Epithelial cell of esophagus (primary cell): ENCODE results near the gene HHAT.

Source experiments
- DNase-seq: peaks from one replicate; pipeline ENCODE4 v3.0.0; 2010; ENCODE audit warnings: low read depth
- H3K4me3 ChIP-seq: 2 replicates; pipeline ENCODE4 v1.5.1; 2011; ENCODE audit warnings: mild to moderate bottlenecking, low read length, control low read depth
- CTCF ChIP-seq: IDR thresholded peaks from 2 replicates; pipeline ENCODE4 v1.5.1; 2011; ENCODE audit warnings: low read depth, mild to moderate bottlenecking, low read length, control low read depth, inconsistent platforms; ENCODE audit not compliant: insufficient read depth; ENCODE audit errors: missing control alignments

HHAT gene

DNA sequence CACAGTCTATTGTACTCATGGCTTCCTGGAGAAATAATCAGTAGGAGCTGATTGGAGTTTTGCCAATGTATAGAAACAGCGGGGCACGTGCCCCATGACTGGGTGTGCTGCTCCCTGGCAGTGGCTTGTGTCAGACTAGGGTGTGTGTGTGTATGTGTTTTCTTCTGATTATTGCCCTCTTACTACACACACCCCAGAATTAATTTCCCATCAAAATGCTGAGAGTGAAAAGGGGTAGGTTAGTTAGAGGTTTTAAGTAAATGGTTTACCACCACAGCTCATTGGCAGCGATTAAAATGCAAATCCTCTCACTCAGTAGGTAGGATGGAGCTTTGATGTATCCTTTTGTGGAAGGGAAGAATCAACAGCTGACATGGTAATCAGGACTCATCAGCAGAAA is 29.9 kb downstream of the HHAT start:
- no peak overlapping the region for H3K4me3 ChIP-seq
- no peak for TF ChIP-seq CTCF
- DNase-seq, result peak; percentile 19

GRCh38 chr1:210359255-210359654 is 30.6 kb downstream of the HHAT start:
- no peak for TF ChIP-seq CTCF
- no peak overlapping the region for H3K4me3 ChIP-seq
- no peak for DNase-seq

- peak; percentile 80 for TF ChIP-seq CTCF
- no peak overlapping the region for H3K4me3 ChIP-seq
- peak; percentile 63 for DNase-seq
Observed at GRCh38 chr1:210360852-210361477, 32.3 kb downstream of the HHAT start.

GRCh38 chr1:210361665-210362064 is 33.0 kb downstream of the HHAT start:
- DNase-seq, result no peak
- no peak overlapping the region for H3K4me3 ChIP-seq
- TF ChIP-seq CTCF, result no peak

DNA sequence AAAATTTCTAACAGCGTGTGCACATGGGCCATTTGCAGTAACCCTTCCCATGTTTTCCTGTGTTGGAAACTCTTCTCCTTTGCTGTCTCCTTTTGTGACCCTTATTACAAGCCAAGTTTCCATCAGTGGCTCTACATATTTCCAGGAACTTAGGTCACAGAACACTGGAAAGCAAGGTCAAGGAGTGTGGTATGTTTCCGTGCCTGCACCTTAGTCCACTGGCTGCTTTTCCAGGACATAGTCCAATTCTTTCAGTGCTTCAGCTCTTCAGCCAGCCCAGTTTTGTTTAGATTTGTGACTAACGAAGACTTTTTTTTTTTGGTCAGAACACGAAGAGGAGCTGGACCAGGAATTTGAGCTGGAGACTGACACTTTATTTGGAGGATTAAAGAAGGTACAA is 33.8 kb downstream of the HHAT start:
- DNase-seq, result no peak
- no peak for TF ChIP-seq CTCF
- H3K4me3 ChIP-seq, result no peak overlapping the region

DNA sequence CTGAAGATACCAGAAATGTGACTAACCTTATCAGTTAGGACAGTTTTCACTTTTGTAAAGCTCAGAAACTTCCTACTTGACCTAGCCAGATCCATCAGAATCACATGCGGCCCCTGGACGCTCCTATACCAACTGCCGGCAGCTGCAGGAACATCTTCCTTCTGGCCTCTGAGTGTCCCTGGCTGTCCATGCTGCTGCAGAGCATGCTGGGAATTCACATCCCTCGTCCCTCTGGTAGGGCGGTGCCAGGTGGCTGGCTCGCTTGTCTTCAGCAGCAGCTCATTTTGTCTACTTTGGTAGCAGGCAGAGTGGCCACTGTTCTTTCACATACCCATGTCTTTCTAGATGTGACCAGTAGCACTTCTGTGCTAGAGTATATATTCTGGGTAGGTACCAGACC is 34.4 kb downstream of the HHAT start:
- DNase-seq, result no peak
- TF ChIP-seq CTCF, result no peak
- H3K4me3 ChIP-seq, result no peak overlapping the region

- peak; percentile 83 for DNase-seq
Observed at GRCh38 chr1:210364479-210364878, 35.8 kb downstream of the HHAT start.

More at GRCh38 chr1:210364479-210364878, 35.8 kb downstream of the HHAT start:
- no peak for TF ChIP-seq CTCF
- H3K4me3 ChIP-seq, result no peak overlapping the region
